ENCODE data around the gene UBL7. TPM values are rescaled to one million over a fixed set of nuclear protein-coding genes. Genes with fewer than 3 reads are reported as not detected.

The UBL7 gene
- total RNA-seq, 1 experiment from 2014 or later, result 47.5 TPM

DNA sequence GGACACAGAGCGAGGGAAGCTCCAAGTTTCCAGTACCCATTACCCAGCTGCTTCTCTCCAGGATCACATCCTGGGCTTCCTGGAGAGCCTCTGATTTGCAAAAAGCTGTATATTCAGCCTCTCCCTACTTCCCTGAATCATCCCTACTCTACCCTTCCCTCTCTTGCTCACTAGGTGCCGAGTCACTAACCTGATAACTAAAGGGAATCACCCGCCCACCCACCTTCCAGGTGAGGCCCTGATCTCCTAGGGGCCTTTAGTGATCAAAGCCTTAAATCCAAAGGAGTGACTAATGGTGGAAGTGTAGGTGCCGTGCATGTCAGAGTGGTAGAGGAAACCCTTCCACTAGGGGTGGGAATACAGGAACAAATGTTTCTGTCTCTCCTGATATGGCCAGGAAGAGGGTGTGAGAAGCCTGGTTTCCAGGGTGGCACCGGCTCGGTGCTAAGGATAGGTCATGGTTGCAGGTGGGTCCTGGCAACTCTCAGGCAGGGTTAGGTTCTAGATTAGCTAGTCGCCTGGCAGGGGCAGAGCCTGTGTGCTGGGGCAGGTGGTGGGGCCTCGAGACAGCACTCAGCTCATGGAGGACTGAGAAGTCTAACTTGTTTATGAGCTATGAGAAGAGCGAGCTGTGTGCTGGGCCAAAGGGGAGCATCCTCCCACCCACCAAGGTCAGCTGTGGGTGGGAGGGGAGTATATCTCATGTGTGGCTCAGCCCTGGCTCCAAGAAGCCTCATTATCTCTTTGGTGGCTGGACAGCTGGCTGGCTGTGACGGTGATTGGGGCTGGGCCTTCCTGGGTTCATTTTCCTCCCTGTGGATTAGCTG lies 37.3 kb downstream of the UBL7 start:
- Histone ChIP-seq H3K79me1 (ENCODE audit: insufficient read depth, low read depth, low read length, poor library complexity, severe bottlenecking) (no peaks in the 10 kb centered on the region), H2BK12ac (ENCODE audit: insufficient read length, low read depth, low read length) (no peak overlapping the region), H3K4me1 (ENCODE audit: insufficient read depth, low read length) (peaks cover 7% of the 10 kb centered on the region; the same call in 1 of the 2 replicates), H2BK5ac (ENCODE audit: insufficient read length, low read length) (no peak overlapping the region), H3K14ac (ENCODE audit: insufficient read depth, low read length) (no peak overlapping the region), H3T11ph (ENCODE audit: low read length) (no peak overlapping the region), H3K18ac (ENCODE audit: insufficient read length, low read depth, low read length) (no peak overlapping the region), H2AFZ (ENCODE audit: low read length) (no peak overlapping the region), H3K79me2 (ENCODE audit: insufficient read depth, low read length) (peaks cover 3% of the 10 kb centered on the region; the same call in 1 of the 2 replicates), H4K91ac (ENCODE audit: insufficient read length, low read depth, low read length) (no peak overlapping the region), H3K4me2 (ENCODE audit: insufficient read depth, insufficient read length, low read length) (no peak overlapping the region), H4K20me1 (ENCODE audit: control insufficient read depth, insufficient read depth, insufficient read length) (no peaks in the 10 kb centered on the region), H3K9ac (ENCODE audit: extremely low read depth, insufficient read length, low read length) (no peak overlapping the region), H4K8ac (replicated peaks; ENCODE audit: insufficient read length, low read depth, low read length) (no peak overlapping the region), H4K5ac (ENCODE audit: insufficient read length, low read depth, low read length) (no peak overlapping the region), H3K4ac (ENCODE audit: low read depth, low read length) (no peak overlapping the region), H2BK20ac (ENCODE audit: low read depth, low read length, poor library complexity, severe bottlenecking) (no peak overlapping the region), H3K23me2 (ENCODE audit: insufficient read length, low read depth, low read length, poor library complexity, severe bottlenecking) (no peaks in the 10 kb centered on the region), H3K23ac (ENCODE audit: insufficient read length, low read depth, low read length) (no peak overlapping the region), H2AK5ac (ENCODE audit: insufficient read length, low read length) (no peak overlapping the region), H3K56ac (ENCODE audit: insufficient read length, low read depth, low read length) (no peak overlapping the region), H2BK120ac (ENCODE audit: low read depth, low read length, poor library complexity, severe bottlenecking) (no peak overlapping the region), H3K9me3 (ENCODE audit: control insufficient read depth, low read depth, low read length) (no peaks in the 10 kb centered on the region), H3K27ac (ENCODE audit: insufficient read length, low read depth, low read length) (no peak overlapping the region), H2BK15ac (ENCODE audit: low read depth, low read length) (no peak overlapping the region), H3K27me3 (ENCODE audit: insufficient read depth, low read length) (no peaks in the 10 kb centered on the region)
- H3K4me3 Mint-ChIP-seq, result peak overlapping the region in 1 of 2 experiments; percentile 23; a peak in 1 of 5 replicates
- no peaks in the 10 kb centered on the region for H3K9me3 Mint-ChIP-seq
- H3K4me1 Mint-ChIP-seq, result peaks cover 38 to 45% of the 10 kb centered on the region in 2 experiments
- TF ChIP-seq, protein P1, sequence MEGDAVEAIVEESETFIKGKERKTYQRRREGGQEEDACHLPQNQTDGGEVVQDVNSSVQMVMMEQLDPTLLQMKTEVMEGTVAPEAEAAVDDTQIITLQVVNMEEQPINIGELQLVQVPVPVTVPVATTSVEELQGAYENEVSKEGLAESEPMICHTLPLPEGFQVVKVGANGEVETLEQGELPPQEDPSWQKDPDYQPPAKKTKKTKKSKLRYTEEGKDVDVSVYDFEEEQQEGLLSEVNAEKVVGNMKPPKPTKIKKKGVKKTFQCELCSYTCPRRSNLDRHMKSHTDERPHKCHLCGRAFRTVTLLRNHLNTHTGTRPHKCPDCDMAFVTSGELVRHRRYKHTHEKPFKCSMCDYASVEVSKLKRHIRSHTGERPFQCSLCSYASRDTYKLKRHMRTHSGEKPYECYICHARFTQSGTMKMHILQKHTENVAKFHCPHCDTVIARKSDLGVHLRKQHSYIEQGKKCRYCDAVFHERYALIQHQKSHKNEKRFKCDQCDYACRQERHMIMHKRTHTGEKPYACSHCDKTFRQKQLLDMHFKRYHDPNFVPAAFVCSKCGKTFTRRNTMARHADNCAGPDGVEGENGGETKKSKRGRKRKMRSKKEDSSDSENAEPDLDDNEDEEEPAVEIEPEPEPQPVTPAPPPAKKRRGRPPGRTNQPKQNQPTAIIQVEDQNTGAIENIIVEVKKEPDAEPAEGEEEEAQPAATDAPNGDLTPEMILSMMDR (conservative IDR thresholded peaks at IDR 0.05), result no peak
- WGBS (ENCODE audit: extremely low coverage, insufficient read length, low lambda C conversion rate), result no CpG with 5 or more reads among the region's 10 CpGs
- H3K27ac Mint-ChIP-seq, result peak overlapping the region; percentile 76 to 85 (median 85); a peak in 5 of 7 replicates
- no peaks in the 10 kb centered on the region; a peak in 1 of 7 replicates for H3K36me3 Mint-ChIP-seq (ENCODE audit: insufficient read depth in 1 of 3, low read depth in 3 of 3)
- no peak for DNase-seq
- peaks cover 2% of the 10 kb centered on the region; the same call in 1 of the 2 replicates for H3K27me3 Mint-ChIP-seq (ENCODE audit: low read depth)

All from H9 (cell line).